GM23338 (cell line): ENCODE results near the gene NETO2.

Source experiments
- CREB1 ChIP-seq: fragments of 250-450 bp; sonication (Bioruptor Pico); IDR thresholded peaks from 2 replicates; pipeline ENCODE4 v1.5.0; 2020; ENCODE audit warnings: low read depth, mild to moderate bottlenecking, moderate library complexity
- EZH2phosphoT487 ChIP-seq: fragments of 200-600 bp; sonication (generic); IDR thresholded peaks from one replicate; pipeline ENCODE4 v1.8.1; 2018; ENCODE audit warnings: antibody characterized with exemption; ENCODE audit not compliant: unreplicated experiment
- TF ChIP-seq, protein P1 (sequence below): IDR thresholded peaks from 2 replicates; pipeline ENCODE4 v1.6.1; 2016; ENCODE audit warnings: antibody characterized with exemption

DNA sequence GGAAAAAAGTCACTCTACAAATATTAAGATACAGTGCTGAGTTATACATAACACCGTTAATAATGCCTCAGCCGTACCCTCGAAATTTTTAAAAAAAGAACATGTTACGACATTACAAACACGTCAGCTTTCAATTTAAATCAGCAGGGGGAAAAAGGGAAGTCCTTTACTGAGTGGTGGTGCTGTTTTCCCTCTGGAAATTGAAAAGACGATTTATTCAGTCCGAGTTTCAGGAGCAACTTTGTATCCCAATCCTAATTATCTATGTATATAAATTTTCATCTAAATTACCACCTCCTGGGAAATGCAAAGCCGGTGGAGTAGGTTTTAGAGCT, 1.3 kb downstream of the NETO2 start:
- TF ChIP-seq, protein P1, sequence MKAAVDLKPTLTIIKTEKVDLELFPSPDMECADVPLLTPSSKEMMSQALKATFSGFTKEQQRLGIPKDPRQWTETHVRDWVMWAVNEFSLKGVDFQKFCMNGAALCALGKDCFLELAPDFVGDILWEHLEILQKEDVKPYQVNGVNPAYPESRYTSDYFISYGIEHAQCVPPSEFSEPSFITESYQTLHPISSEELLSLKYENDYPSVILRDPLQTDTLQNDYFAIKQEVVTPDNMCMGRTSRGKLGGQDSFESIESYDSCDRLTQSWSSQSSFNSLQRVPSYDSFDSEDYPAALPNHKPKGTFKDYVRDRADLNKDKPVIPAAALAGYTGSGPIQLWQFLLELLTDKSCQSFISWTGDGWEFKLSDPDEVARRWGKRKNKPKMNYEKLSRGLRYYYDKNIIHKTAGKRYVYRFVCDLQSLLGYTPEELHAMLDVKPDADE = no peak
- TF ChIP-seq CREB1 (CRISPR knock-in tag) (no peak), EZH2phosphoT487 (no peak)
